ENCODE measurements around the gene DOK1. TPM values are rescaled to one million over a fixed set of nuclear protein-coding genes. Genes with fewer than 3 reads are reported as not detected.

DOK1 gene
- total RNA-seq, 1 donor from 2014 or later, result 23.6 TPM

DNA sequence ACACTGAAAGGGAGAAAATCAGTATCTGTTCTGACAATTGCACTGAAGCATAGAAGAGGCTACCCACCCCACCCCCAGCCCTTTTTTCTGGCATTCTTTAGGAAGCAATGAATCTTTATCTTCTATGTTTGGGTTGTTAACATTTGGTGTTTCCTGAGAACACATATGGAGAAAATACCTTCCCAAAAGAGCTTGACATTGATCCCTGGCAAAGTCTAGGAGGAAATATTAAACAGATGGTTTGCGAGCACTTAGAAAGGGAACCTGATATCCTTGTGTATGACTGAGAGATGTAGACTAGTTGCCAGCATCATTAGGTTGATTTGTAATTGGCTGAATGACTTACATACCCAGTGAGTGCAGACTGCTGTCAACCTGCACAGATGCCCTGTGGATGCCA lies 42.9 kb downstream of the DOK1 start:
- Histone ChIP-seq H3K36me3 (ENCODE audit: control insufficient read depth, insufficient read depth, low read length) (no peaks in the 10 kb centered on the region), H3K4me3 (ENCODE audit: low read depth, low read length) (no peak overlapping the region), H3K27me3 (ENCODE audit: control insufficient read depth, insufficient read depth, low read length) (no peaks in the 10 kb centered on the region)
- TF ChIP-seq, protein P1, sequence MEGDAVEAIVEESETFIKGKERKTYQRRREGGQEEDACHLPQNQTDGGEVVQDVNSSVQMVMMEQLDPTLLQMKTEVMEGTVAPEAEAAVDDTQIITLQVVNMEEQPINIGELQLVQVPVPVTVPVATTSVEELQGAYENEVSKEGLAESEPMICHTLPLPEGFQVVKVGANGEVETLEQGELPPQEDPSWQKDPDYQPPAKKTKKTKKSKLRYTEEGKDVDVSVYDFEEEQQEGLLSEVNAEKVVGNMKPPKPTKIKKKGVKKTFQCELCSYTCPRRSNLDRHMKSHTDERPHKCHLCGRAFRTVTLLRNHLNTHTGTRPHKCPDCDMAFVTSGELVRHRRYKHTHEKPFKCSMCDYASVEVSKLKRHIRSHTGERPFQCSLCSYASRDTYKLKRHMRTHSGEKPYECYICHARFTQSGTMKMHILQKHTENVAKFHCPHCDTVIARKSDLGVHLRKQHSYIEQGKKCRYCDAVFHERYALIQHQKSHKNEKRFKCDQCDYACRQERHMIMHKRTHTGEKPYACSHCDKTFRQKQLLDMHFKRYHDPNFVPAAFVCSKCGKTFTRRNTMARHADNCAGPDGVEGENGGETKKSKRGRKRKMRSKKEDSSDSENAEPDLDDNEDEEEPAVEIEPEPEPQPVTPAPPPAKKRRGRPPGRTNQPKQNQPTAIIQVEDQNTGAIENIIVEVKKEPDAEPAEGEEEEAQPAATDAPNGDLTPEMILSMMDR (IDR thresholded peaks at IDR 0.05; ENCODE audit: insufficient read depth, low read length, poor library complexity, severe bottlenecking), result no peak
- no peak for DNase-seq (ENCODE audit: low read depth)

DNA sequence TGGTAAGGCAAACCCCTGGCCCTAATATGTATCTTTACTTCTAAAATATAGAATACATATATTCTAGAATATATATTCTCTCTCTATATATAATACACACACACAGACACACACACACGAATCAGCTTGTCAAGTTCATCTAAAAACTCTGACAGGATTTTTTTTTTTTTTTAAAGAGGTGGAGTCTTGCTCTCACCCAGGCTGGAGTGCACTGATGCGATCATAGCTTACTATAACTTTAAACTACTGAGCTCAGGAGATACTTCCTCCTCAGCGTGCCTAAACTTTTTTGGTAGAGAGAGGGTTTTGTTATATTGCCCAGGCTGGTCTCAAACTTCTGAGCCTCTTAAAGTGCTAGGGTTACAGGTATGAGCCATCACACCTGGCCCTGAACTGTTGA lies 45.2 kb downstream of the DOK1 start:
- no peak for DNase-seq (ENCODE audit: low read depth)
- Histone ChIP-seq H3K4me3 (ENCODE audit: low read depth, low read length) (no peak overlapping the region), H3K27me3 (ENCODE audit: control insufficient read depth, insufficient read depth, low read length) (no peaks in the 10 kb centered on the region), H3K36me3 (ENCODE audit: control insufficient read depth, insufficient read depth, low read length) (no peaks in the 10 kb centered on the region)
- TF ChIP-seq, protein P1 (IDR thresholded peaks at IDR 0.05; ENCODE audit: insufficient read depth, low read length, poor library complexity, severe bottlenecking), result no peak

DNA sequence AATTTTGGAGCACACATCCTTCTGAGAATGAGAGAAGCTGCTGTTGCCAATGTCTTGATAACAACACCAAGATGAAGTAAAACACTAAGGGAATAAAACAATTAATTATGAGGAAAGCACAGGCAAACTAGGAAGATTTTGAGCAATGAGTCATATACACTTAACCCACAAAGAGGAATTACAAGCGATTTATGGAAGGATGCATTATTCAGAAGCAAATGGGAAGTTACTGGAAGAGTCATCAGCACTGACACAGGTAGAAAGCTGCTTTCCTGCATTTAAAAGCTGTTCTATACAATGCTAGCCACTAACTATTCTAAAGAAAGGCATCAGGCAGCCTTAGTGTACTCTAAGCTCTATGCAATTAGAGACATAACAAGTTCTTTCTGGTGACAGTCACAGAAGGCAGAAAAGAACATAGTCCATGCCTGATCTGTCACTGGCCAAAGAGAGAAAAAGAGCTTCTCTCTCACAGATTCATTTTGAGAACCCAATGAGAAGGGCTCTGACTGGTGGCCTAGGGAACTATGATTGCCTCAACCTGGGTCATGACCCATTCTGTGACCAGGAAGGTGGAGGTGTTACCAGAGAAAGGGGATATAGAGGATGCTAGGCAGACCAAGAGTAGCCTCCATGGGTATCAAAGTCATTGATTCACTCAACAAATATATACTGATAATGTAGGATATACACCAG lies 48.2 kb downstream of the DOK1 start:
- no peaks in the 10 kb centered on the region for H3K27me3 ChIP-seq (ENCODE audit: control insufficient read depth, insufficient read depth, low read length)
- no peak for DNase-seq (ENCODE audit: low read depth)
- TF ChIP-seq, protein P1 (IDR thresholded peaks at IDR 0.05; ENCODE audit: insufficient read depth, low read length, poor library complexity, severe bottlenecking), result no peak
- peaks cover 1% of the 10 kb centered on the region for H3K36me3 ChIP-seq (ENCODE audit: control insufficient read depth, insufficient read depth, low read length)
- no peak overlapping the region for H3K4me3 ChIP-seq (ENCODE audit: low read depth, low read length)

DNA sequence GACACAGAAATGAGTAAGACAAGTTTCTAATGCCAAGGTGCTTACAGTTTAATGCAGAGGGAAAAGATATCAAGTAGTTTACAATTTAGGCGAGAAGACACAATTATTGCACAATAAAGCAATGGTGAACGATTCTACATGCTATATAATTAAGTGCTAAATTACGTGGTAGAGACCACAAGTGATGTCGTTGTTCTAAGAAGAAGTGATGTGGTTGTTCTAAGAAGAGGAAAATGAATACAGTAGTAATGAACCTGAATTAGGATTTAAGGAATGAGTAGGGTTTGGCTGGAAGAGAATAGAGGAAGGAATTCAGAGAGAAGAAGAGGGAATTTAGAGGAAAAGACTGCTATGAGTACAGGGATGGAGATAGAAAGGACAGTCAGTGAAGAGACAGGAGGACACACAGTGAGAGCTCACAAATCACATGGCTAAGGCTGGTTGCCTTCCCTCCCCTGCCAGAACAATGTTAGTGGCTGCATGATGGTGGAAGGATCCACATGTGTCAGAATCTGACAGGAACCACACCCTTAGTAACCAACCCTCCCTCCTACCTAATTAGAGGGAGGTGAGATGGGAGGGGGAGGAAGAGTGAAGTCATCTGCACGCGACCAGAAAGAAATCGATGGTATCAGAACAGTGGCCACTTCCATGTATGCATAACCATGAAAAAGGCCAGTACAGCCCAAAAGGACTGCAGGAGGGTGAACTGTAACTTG lies 48.9 kb downstream of the DOK1 start:
- DNase-seq (ENCODE audit: low read depth), result no peak
- TF ChIP-seq, protein P1 (IDR thresholded peaks at IDR 0.05; ENCODE audit: insufficient read depth, low read length, poor library complexity, severe bottlenecking), result no peak
- H3K27me3 ChIP-seq (ENCODE audit: control insufficient read depth, insufficient read depth, low read length), result no peaks in the 10 kb centered on the region

DNA sequence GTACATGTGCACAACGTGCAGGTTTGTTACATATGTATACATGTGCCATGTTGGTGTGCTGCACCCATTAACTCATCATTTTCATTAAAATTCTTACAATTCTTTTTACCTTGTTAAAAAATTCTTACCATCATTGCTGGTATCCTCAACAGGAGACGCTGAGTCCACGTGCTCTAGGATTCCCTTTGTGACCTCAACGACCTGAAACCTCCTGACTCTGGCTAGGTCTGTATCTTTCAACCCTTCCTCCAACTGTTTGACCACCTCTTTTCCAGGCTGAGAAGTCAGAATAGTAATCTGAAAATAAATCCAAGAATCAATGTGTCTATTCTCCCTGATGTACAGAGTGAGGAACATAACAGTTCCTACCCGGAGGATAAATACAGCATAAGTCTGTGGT lies 52.4 kb downstream of the DOK1 start:
- TF ChIP-seq, protein P1 (IDR thresholded peaks at IDR 0.05; ENCODE audit: insufficient read depth, low read length, poor library complexity, severe bottlenecking), result no peak
- no peak for DNase-seq (ENCODE audit: low read depth)
- peaks cover 1% of the 10 kb centered on the region for H3K36me3 ChIP-seq (ENCODE audit: control insufficient read depth, insufficient read depth, low read length)
- H3K4me3 ChIP-seq (ENCODE audit: low read depth, low read length), result no peak overlapping the region
- no peaks in the 10 kb centered on the region for H3K27me3 ChIP-seq (ENCODE audit: control insufficient read depth, insufficient read depth, low read length)

More for the DNA sequence above, 48.9 kb downstream of the DOK1 start:
- peaks cover 1% of the 10 kb centered on the region for H3K36me3 ChIP-seq (ENCODE audit: control insufficient read depth, insufficient read depth, low read length)
- no peak overlapping the region for H3K4me3 ChIP-seq (ENCODE audit: low read depth, low read length)

Other genes with a start within 250 kb of the DOK1 start
- gene SLC4A5, start 211.3 kb upstream of the DOK1 start, total RNA-seq, result 1.2 and 1.8 TPM in 2 replicates
- 124 and 129 TPM in 2 replicates for gene DCTN1, start 174.4 kb upstream of the DOK1 start, total RNA-seq
- 3.0 and 4.3 TPM in 2 replicates for gene C2orf81, start 133.1 kb upstream of the DOK1 start, total RNA-seq
- 24.6 and 28.0 TPM in 2 replicates for gene WDR54, start 133.0 kb upstream of the DOK1 start, total RNA-seq
- 88.4 and 103 TPM in 2 replicates for gene RTKN, start 112.8 kb upstream of the DOK1 start, total RNA-seq
- gene INO80B, start 99.6 kb upstream of the DOK1 start, total RNA-seq, result 20.6 and 31.3 TPM in 2 replicates
- gene WBP1, start 96.3 kb upstream of the DOK1 start, total RNA-seq, result 78.9 and 96.9 TPM in 2 replicates
- 68.1 and 70.9 TPM in 2 replicates for gene MOGS, start 89.3 kb upstream of the DOK1 start, total RNA-seq
- 18.7 and 24.6 TPM in 2 replicates for gene MRPL53, start 82.0 kb upstream of the DOK1 start, total RNA-seq
- 4.4 and 9.5 TPM in 2 replicates for gene CCDC142, start 71.7 kb upstream of the DOK1 start, total RNA-seq
- gene TTC31, start 71.6 kb upstream of the DOK1 start, total RNA-seq, result 19.1 and 20.3 TPM in 2 replicates
- 1.9 and 3.4 TPM in 2 replicates for gene LBX2, start 55.1 kb upstream of the DOK1 start, total RNA-seq
- 17.1 and 19.3 TPM in 2 replicates for gene PCGF1, start 47.0 kb upstream of the DOK1 start, total RNA-seq
- 0.27 TPM in 1 of 2 replicates, not detected in the other for gene TLX2, start 40.3 kb upstream of the DOK1 start, total RNA-seq
- not detected in 2 replicates for gene DQX1, start 28.5 kb upstream of the DOK1 start, total RNA-seq
- gene AUP1, start 25.0 kb upstream of the DOK1 start, total RNA-seq, result 143 TPM in 2 replicates
- gene HTRA2, start 24.8 kb upstream of the DOK1 start, total RNA-seq, result 35.1 and 36.0 TPM in 2 replicates
- gene LOXL3, start 778 bp upstream of the DOK1 start, total RNA-seq, result 3.3 and 4.2 TPM in 2 replicates
- 1.3 and 1.6 TPM in 2 replicates for gene M1AP, start 93.6 kb downstream of the DOK1 start, total RNA-seq
- gene SEMA4F, start 99.5 kb downstream of the DOK1 start, total RNA-seq, result 11.2 and 16.4 TPM in 2 replicates